ENCODE results near the gene GUSB. TPM values are rescaled to one million over a fixed set of nuclear protein-coding genes. Genes with fewer than 3 reads are reported as not detected.
A peak's percentile ranks its signal among the peaks of the same experiment; 100 is the strongest.
"Not testable (repeated sequence)": the region's sequence is repeated elsewhere in the genome, so short reads cannot be mapped to it uniquely, and the experiment has no call there.

Gene GUSB
- 10 to 100 TPM; 42.8 to 44.0 TPM for total RNA-seq

GRCh38 chr7:65981965-65982792 lies at the start of gene GUSB:
GUSB (minus strand) TSS chr7:65982213; CDS start chr7:65982183, 30 bp downstream.
- intact Hi-C loops (cut with micrococcal nuclease), result loop anchor here (1.0 to 2.0 kb wide), 7 partner anchors 93 to 863 kb away; partner anchors contain the start of genes ASL, CRCP, TPST1 and VKORC1L1
- Mint-ChIP-seq H3K4me3 (peak within 1 kb of the TSS; percentile 87), H3K9me3 (no peaks in the 10 kb centered on the region), H3K4me1 (ENCODE audit: low read depth) (peaks cover 8% of the 10 kb centered on the region), H3K27ac (peak within 1 kb of the TSS; percentile 78), H3K27me3 (ENCODE audit: low read depth) (no peaks in the 10 kb centered on the region), H3K36me3 (ENCODE audit: low read depth) (peaks cover 10% of the 10 kb centered on the region)
- DNase-seq, result peak; percentile 93
- CTCF ChIA-PET, result interaction anchor here (0.6 kb wide), 2 partner anchors 53 to 241 kb away, joined by 3 to 5 read pairs; no protein-coding TSS in a partner anchor

DNA sequence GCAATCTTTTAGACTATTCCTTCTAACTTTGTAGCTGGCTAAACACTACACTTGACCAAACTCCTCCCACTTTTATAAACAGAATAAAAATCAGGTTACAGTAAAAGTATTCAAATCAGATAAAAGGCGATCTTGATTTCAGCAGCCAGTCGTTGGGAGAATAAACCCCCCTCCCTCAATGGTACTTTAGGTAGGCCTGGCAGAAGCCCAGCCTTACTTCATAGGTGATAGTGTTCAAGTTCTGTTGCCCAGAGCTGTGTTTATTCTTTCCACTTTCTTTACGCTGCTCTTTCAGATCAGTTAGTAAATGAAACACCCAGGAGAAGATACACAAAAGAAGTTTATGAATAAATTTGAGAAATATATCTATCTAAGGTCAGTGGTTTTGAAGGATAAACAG lies 46.3 kb upstream of the GUSB start:
- intact Hi-C loops (cut with micrococcal nuclease); H3K4me1 Mint-ChIP-seq (ENCODE audit: low read depth); CTCF ChIA-PET; H3K9me3 Mint-ChIP-seq; H3K4me3 Mint-ChIP-seq; H3K27me3 Mint-ChIP-seq (ENCODE audit: low read depth); H3K36me3 Mint-ChIP-seq (ENCODE audit: low read depth); H3K27ac Mint-ChIP-seq; DNase-seq: not testable (repeated sequence)

GRCh38 chr7:66016131-66016461 lies 34.1 kb upstream of the GUSB start:
- no peaks in the 10 kb centered on the region for H3K9me3 Mint-ChIP-seq
- H3K27ac Mint-ChIP-seq, result no peak overlapping the region
- H3K27me3 Mint-ChIP-seq (ENCODE audit: low read depth), result no peaks in the 10 kb centered on the region
- H3K4me3 Mint-ChIP-seq, result no peak overlapping the region
- DNase-seq, result no peak
- H3K36me3 Mint-ChIP-seq (ENCODE audit: low read depth), result no peaks in the 10 kb centered on the region
- H3K4me1 Mint-ChIP-seq (ENCODE audit: low read depth), result no peaks in the 10 kb centered on the region
- intact Hi-C loops (cut with micrococcal nuclease), result no loop called here
- CTCF ChIA-PET, result interaction anchor here (0.6 kb wide), 1 partner anchor 541 kb away, joined by 4 read pairs; no protein-coding TSS in a partner anchor

DNA sequence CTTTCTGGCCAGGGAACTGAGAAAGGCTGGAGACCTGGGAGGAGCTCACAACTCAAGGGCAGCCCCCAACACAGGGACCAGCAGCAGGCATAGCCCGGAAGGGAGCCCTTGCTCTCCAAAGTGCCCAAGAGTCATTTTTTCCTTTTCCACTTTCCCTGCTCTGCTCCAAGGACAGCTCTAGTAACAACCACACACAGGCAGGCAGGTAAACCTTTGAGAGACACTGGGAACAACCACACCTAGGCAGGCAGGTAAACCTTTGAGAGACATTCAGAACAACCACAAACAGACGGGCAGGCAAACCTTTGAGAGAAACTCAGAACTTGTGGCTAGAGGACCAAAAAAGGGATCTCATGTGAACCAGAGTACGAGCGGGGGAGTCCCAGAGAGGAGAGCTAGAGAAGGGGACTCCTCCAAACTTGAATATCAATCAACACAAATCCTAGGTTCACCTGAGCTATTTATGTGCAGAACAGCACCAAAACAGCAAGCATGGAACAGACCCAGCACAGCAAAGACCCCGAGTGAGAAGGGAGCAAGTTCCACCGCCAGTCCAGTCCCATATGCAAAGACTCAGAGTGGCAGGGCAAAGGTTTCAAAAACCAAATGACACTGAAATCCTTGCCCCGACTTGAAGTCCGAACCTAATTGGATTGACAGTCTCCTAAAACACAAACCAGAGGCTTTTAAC lies 33.6 kb upstream of the GUSB start:
- intact Hi-C loops (cut with micrococcal nuclease), result no loop called here
- DNase-seq, result no peak
- no peaks in the 10 kb centered on the region for H3K4me1 Mint-ChIP-seq (ENCODE audit: low read depth)
- H3K27ac Mint-ChIP-seq, result no peak overlapping the region
- H3K4me3 Mint-ChIP-seq, result no peak overlapping the region
- no peaks in the 10 kb centered on the region for H3K36me3 Mint-ChIP-seq (ENCODE audit: low read depth)
- H3K27me3 Mint-ChIP-seq (ENCODE audit: low read depth), result no peaks in the 10 kb centered on the region
- H3K9me3 Mint-ChIP-seq, result no peaks in the 10 kb centered on the region
- CTCF ChIA-PET, result interaction anchor here (0.6 kb wide), 1 partner anchor 542 kb away, joined by 4 read pairs; no protein-coding TSS in a partner anchor

DNA sequence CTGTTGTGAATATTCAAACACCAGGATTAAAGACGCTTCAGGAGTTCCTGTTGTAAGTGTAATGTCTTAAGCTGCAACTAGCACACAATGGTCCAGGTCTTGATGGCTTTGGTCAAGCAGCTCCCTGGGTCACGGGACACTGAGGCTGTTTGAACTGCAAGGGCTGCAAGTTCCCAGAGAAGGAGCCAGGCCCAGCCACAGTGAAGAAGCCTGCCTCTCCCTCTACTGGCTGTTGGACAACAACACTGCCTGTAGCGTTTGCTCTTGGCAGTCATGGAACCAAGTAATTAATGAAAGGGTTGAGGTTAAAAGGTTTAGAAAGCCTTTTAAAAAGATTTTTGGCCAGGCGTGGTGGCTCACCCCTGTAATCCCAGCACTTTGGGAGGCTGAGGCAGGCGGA lies 31.9 kb upstream of the GUSB start:
- CTCF ChIA-PET, result interaction anchor here (0.5 kb wide), 1 partner anchor 262 kb away, joined by 3 read pairs; no protein-coding TSS in a partner anchor

GRCh38 chr7:66007232-66007631 lies 25.2 kb upstream of the GUSB start:
- Mint-ChIP-seq H3K4me3 (no peak overlapping the region), H3K36me3 (ENCODE audit: low read depth) (no peaks in the 10 kb centered on the region), H3K9me3 (no peaks in the 10 kb centered on the region), H3K27ac (no peak overlapping the region), H3K4me1 (ENCODE audit: low read depth) (no peaks in the 10 kb centered on the region), H3K27me3 (ENCODE audit: low read depth) (no peaks in the 10 kb centered on the region)
- intact Hi-C loops (cut with micrococcal nuclease), result no loop called here
- CTCF ChIA-PET, result no interaction called here
- DNase-seq, result no peak

More for the DNA sequence above, 31.9 kb upstream of the GUSB start:
- no peak for DNase-seq
- no peak overlapping the region for H3K27ac Mint-ChIP-seq
- H3K27me3 Mint-ChIP-seq (ENCODE audit: low read depth), result no peaks in the 10 kb centered on the region
- H3K9me3 Mint-ChIP-seq, result no peaks in the 10 kb centered on the region
- intact Hi-C loops (cut with micrococcal nuclease), result no loop called here
- H3K4me3 Mint-ChIP-seq, result no peak overlapping the region
- H3K4me1 Mint-ChIP-seq (ENCODE audit: low read depth), result no peaks in the 10 kb centered on the region
- no peaks in the 10 kb centered on the region for H3K36me3 Mint-ChIP-seq (ENCODE audit: low read depth)

- intact Hi-C loops (cut with micrococcal nuclease); H3K9me3 Mint-ChIP-seq; DNase-seq; H3K4me3 Mint-ChIP-seq; H3K27me3 Mint-ChIP-seq (ENCODE audit: low read depth); CTCF ChIA-PET; H3K36me3 Mint-ChIP-seq (ENCODE audit: low read depth); H3K4me1 Mint-ChIP-seq (ENCODE audit: low read depth); H3K27ac Mint-ChIP-seq: not testable (repeated sequence)
These were observed 23.2 kb upstream of the GUSB start for GRCh38 chr7:66005115-66005671.

- H3K27me3 Mint-ChIP-seq (ENCODE audit: low read depth); H3K4me1 Mint-ChIP-seq (ENCODE audit: low read depth); H3K4me3 Mint-ChIP-seq; intact Hi-C loops (cut with micrococcal nuclease); H3K9me3 Mint-ChIP-seq; H3K36me3 Mint-ChIP-seq (ENCODE audit: low read depth); CTCF ChIA-PET; H3K27ac Mint-ChIP-seq; DNase-seq: not testable (repeated sequence)
These were observed 18.9 kb upstream of the GUSB start for GRCh38 chr7:66000823-66001417.

GRCh38 chr7:65994984-65995383 lies 13.0 kb upstream of the GUSB start:
- intact Hi-C loops (cut with micrococcal nuclease); H3K4me3 Mint-ChIP-seq; H3K4me1 Mint-ChIP-seq (ENCODE audit: low read depth); H3K27ac Mint-ChIP-seq; DNase-seq; CTCF ChIA-PET; H3K36me3 Mint-ChIP-seq (ENCODE audit: low read depth); H3K27me3 Mint-ChIP-seq (ENCODE audit: low read depth); H3K9me3 Mint-ChIP-seq: not testable (repeated sequence)

DNA sequence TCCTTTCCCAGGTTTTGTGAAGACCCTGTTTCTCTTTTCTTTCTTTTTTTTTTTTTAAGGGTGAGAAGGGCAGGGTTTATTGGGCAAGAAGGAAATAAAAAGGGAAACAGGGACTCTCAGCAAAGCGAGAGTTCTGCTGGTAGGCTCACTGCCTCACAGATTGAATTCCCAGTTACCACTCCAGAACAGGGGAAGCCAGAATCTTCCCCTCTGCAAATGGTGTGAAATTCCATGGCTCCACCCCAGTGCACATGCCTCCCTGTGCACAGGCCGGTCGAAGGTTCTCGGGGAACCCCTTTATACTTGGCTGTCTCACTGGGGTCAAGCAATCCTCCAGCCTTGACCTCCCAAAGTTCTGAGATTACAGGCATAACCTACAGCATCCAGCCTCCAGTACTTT lies 10.5 kb upstream of the GUSB start:
- no peak for DNase-seq
- Mint-ChIP-seq H3K9me3 (no peaks in the 10 kb centered on the region), H3K4me1 (ENCODE audit: low read depth) (no peaks in the 10 kb centered on the region)

DNA sequence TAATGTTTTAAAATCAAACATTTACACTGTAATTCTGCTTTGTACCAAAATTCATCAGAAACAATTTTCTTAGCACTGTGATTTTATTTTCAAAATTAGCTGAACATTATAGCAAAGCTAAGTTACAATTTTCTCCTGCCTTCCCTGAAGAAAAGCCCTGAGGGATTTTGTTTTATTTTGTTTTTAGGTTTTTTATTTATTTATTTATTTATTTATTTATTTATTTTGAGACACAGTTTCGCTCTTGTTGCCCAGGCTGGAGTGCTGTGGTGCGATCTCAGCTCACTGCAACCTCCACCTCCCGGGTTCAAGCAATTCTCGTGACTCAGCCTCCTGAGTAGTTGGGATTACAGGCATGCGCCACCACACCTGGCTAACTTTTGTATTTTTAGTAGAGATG lies 9.8 kb upstream of the GUSB start:
- intact Hi-C loops (cut with micrococcal nuclease); CTCF ChIA-PET; H3K9me3 Mint-ChIP-seq; H3K36me3 Mint-ChIP-seq (ENCODE audit: low read depth); H3K4me3 Mint-ChIP-seq; H3K4me1 Mint-ChIP-seq (ENCODE audit: low read depth); H3K27ac Mint-ChIP-seq; DNase-seq; H3K27me3 Mint-ChIP-seq (ENCODE audit: low read depth): not testable (repeated sequence)

More for the DNA sequence above, 10.5 kb upstream of the GUSB start:
- Mint-ChIP-seq H3K36me3 (ENCODE audit: low read depth) (no peaks in the 10 kb centered on the region), H3K27me3 (ENCODE audit: low read depth) (peaks cover 2% of the 10 kb centered on the region), H3K27ac (no peak overlapping the region), H3K4me3 (no peak overlapping the region)
- CTCF ChIA-PET, result no interaction called here
- intact Hi-C loops (cut with micrococcal nuclease), result no loop called here

DNA sequence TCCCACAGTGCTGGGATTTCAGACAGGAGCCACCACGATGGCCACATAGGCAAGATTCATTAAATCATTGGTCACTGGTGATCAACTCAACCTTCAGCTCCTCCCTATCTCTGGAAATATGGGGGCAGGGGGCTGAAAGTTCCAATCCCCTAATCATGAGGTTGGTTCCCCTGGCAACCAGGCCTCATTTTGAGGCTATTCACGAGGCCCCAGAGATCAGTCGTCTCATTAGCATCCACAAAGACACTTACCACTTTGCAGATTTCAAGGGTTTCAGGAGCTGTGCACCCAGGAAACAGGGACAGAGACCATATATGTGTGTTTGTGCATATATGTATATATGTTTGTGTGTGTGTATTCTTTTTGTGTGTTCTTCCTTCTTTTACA lies 7.7 kb upstream of the GUSB start:
- no peak overlapping the region for H3K27ac Mint-ChIP-seq
- H3K9me3 Mint-ChIP-seq, result no peaks in the 10 kb centered on the region
- no peaks in the 10 kb centered on the region for H3K4me1 Mint-ChIP-seq (ENCODE audit: low read depth)
- intact Hi-C loops (cut with micrococcal nuclease), result no loop called here
- CTCF ChIA-PET, result interaction anchor here (0.6 kb wide), 1 partner anchor 139 kb away, joined by 3 read pairs; no protein-coding TSS in a partner anchor
- no peaks in the 10 kb centered on the region for H3K36me3 Mint-ChIP-seq (ENCODE audit: low read depth)
- no peak overlapping the region for H3K4me3 Mint-ChIP-seq
- peaks cover 2% of the 10 kb centered on the region for H3K27me3 Mint-ChIP-seq (ENCODE audit: low read depth)
- no peak for DNase-seq
